ENCODE results near the gene IRF2BP1.

Gene IRF2BP1

DNA sequence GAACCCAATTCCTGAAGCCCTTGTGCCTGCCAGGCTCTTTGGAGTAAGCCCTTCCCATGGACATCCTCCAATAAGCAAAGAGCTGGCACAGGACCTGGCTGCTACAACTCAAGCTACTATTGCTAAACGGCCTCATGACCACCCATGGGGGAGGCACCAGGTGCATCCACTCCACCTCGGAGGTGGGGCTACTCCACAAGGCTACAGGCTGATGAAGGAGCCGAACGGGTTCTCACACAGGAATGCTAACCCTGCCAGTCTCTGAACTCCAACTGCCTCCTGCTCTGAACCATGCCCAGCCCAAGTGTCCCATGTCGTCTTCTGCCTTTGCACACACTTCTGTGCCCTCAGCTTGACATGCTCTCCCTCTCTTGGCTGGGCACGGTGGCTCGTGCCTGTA lies 33.0 kb downstream of the IRF2BP1 start:
- no peaks in the 10 kb centered on the region for H3K9me3 ChIP-seq (ENCODE audit: low read length)
- peaks cover 51% of the 10 kb centered on the region for H3K36me3 ChIP-seq (ENCODE audit: insufficient read depth, low read length)
- no peaks in the 10 kb centered on the region for H3K4me1 ChIP-seq (ENCODE audit: insufficient read depth, low read length)
- no peak overlapping the region for H2AFZ ChIP-seq (ENCODE audit: low read depth, low read length)
- no peak overlapping the region for H3K4me3 ChIP-seq (ENCODE audit: low read length)
- no peaks in the 10 kb centered on the region for H3K27me3 ChIP-seq (ENCODE audit: insufficient read depth, low read length)

DNA sequence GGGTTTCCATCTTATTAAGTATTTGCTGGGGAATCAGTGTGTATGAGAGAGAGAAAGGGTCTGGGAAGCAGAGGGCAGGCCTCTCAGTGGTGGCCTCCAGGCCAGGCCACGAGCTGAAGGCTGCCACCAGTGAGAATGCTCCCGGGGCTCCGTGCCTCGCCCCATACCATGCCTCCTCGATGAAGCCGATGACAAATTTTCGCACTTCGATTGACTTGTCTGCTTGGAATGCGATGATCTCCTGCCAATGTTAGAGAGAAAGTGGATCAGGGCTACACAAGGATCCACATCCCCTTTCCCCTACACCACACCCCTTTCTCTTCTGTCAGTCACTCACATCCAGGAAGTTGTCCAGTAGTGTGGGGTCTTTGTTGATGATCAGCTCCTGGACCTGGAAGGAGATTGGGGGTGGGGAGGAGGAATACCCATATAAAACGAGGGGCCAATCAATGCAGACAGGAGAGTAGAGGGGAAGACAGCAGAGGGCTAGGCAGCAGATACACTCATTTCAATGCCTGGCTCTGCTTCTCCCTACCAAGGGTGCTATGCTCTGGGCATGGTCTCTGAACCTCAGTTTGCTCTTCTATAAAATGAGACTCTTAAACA lies 33.7 kb downstream of the IRF2BP1 start:
- Histone ChIP-seq H2AFZ (ENCODE audit: low read depth, low read length) (no peak overlapping the region), H3K9me3 (ENCODE audit: low read length) (no peaks in the 10 kb centered on the region), H3K4me1 (ENCODE audit: insufficient read depth, low read length) (no peaks in the 10 kb centered on the region), H3K4me3 (ENCODE audit: low read length) (no peak overlapping the region), H3K36me3 (ENCODE audit: insufficient read depth, low read length) (peaks cover 57% of the 10 kb centered on the region), H3K27me3 (ENCODE audit: insufficient read depth, low read length) (no peaks in the 10 kb centered on the region)

DNA sequence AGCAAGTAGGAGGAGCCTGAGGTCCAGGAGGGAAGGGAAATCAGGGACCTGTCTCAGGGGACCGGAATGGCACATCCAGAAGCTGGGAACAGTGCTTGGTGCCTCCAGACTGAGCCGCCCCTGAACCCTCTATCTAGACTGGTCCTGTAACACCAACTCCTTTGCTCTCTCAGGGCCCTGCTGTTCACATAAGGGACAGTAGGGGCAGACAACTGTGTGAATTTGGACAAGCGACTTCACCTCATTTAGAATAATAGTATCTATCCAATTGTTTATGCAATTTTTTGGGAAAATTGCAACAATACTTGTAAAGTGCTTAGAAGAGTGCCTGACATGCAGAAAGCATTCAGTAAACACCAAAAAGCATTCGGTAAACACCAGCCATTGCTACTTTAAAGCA lies 37.0 kb downstream of the IRF2BP1 start:
- Histone ChIP-seq H3K36me3 (ENCODE audit: insufficient read depth, low read length) (peaks cover 71% of the 10 kb centered on the region), H2AFZ (ENCODE audit: low read depth, low read length) (no peak overlapping the region), H3K27me3 (ENCODE audit: insufficient read depth, low read length) (no peaks in the 10 kb centered on the region), H3K4me1 (ENCODE audit: insufficient read depth, low read length) (no peaks in the 10 kb centered on the region), H3K4me3 (ENCODE audit: low read length) (no peak overlapping the region), H3K9me3 (ENCODE audit: low read length) (no peaks in the 10 kb centered on the region)

DNA sequence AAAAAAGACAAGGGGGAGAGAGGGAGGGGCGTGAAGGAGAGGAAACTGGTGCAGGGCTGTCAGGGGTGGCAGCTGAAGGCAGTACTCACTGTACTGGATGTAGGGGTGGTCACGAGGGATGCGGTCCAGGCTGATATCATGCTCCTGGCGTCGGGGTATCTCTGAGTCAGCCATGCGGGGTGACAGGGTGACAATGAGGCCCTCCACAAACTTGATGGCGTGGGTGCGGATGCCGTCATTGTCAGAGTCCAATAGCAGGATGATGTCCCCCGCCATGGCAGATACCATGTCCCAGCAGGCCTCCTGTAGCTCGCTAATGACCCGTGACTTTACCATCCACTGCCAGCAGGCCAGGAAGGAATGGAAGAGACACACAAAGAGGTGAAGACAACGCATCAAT lies 38.3 kb downstream of the IRF2BP1 start:
- H3K4me3 ChIP-seq (ENCODE audit: low read length) = no peak overlapping the region
- H2AFZ ChIP-seq (ENCODE audit: low read depth, low read length) = no peak overlapping the region
- no peaks in the 10 kb centered on the region for H3K27me3 ChIP-seq (ENCODE audit: insufficient read depth, low read length)
- peaks cover 2% of the 10 kb centered on the region for H3K9me3 ChIP-seq (ENCODE audit: low read length)
- no peaks in the 10 kb centered on the region for H3K4me1 ChIP-seq (ENCODE audit: insufficient read depth, low read length)
- peaks cover 75% of the 10 kb centered on the region for H3K36me3 ChIP-seq (ENCODE audit: insufficient read depth, low read length)

DNA sequence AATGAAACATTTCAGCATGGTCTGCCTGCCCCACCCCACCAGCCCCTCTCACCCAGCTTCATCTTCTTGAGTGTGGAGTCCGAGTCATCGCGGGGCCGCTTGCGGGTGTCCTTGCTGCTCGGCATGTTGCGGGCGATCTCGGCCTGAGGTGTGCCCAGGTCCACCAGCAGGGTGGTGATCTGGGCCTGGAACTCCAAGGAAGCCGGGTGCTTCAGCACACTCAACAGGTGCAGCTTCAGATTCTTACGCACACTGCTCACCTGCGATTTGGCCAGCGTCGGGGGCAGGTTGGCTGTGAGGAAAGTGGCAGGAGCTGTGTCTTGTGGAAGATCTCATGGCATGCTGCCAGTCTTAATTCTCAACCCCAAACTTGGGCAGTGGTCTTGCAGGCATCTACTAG lies 43.7 kb downstream of the IRF2BP1 start:
- Histone ChIP-seq H3K9me3 (ENCODE audit: low read length) (peaks cover 11% of the 10 kb centered on the region), H3K4me1 (ENCODE audit: insufficient read depth, low read length) (no peaks in the 10 kb centered on the region), H2AFZ (ENCODE audit: low read depth, low read length) (no peak overlapping the region), H3K4me3 (ENCODE audit: low read length) (no peak overlapping the region), H3K27me3 (ENCODE audit: insufficient read depth, low read length) (no peaks in the 10 kb centered on the region), H3K36me3 (ENCODE audit: insufficient read depth, low read length) (peaks cover 82% of the 10 kb centered on the region)

DNA sequence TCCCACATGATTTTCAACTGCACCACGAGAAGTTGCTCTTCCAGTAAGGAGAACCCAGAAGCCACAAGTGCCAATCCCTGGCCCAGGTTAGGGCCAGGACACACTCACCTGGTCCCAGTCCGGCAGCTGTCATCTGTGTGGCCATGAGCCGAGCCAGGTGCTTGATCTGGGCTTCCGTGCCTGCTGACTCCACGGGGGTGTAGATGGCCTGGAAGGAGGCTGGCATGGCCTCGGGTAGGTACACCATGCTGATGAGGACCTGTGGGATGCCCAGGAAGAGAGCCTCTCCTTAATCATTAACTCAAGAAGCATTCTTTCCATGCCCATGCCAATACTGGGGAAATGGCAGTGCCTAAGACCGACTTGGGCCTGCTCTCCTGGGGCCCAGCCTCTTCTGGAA lies 51.0 kb downstream of the IRF2BP1 start:
- H2AFZ ChIP-seq (ENCODE audit: low read depth, low read length) = no peak overlapping the region
- peaks cover 72% of the 10 kb centered on the region for H3K36me3 ChIP-seq (ENCODE audit: insufficient read depth, low read length)
- peaks cover 5% of the 10 kb centered on the region for H3K9me3 ChIP-seq (ENCODE audit: low read length)
- H3K4me3 ChIP-seq (ENCODE audit: low read length) = no peak overlapping the region
- no peaks in the 10 kb centered on the region for H3K27me3 ChIP-seq (ENCODE audit: insufficient read depth, low read length)
- H3K4me1 ChIP-seq (ENCODE audit: insufficient read depth, low read length) = no peaks in the 10 kb centered on the region
